HG02885 (cell line): ENCODE results near the gene ZBTB47.

Source experiments
- ATAC-seq: cut with Tn5 transposase; IDR thresholded peaks from one replicate; pipeline ENCODE4 v1.9.1; 2021; ENCODE audit warnings: mild to moderate bottlenecking; ENCODE audit not compliant: unreplicated experiment, poor library complexity

Gene ZBTB47

GRCh38 chr3:42663581-42664437, 10.3 kb downstream of the ZBTB47 start:
- no peak for ATAC-seq

- ATAC-seq: no peak
Observed at GRCh38 chr3:42664438-42664803, 10.9 kb downstream of the ZBTB47 start.

GRCh38 chr3:42665050-42665878, 11.8 kb downstream of the ZBTB47 start:
- no peak for ATAC-seq

GRCh38 chr3:42666022-42666421, 12.5 kb downstream of the ZBTB47 start:
- ATAC-seq: no peak

GRCh38 chr3:42666577-42666998, 13.1 kb downstream of the ZBTB47 start:
- ATAC-seq: no peak

GRCh38 chr3:42667096-42667522, 13.6 kb downstream of the ZBTB47 start:
- ATAC-seq: no peak

- no peak for ATAC-seq
Observed at GRCh38 chr3:42667523-42668412, 14.3 kb downstream of the ZBTB47 start.

GRCh38 chr3:42668413-42668760, 14.9 kb downstream of the ZBTB47 start:
- no peak for ATAC-seq

GRCh38 chr3:42668793-42669217, 15.3 kb downstream of the ZBTB47 start:
- ATAC-seq: no peak

GRCh38 chr3:42670051-42670576, 16.6 kb downstream of the ZBTB47 start:
- ATAC-seq: no peak

GRCh38 chr3:42670670-42671069, 17.2 kb downstream of the ZBTB47 start:
- ATAC-seq: no peak

GRCh38 chr3:42672515-42672914, 19.0 kb downstream of the ZBTB47 start:
- no peak for ATAC-seq

- no peak for ATAC-seq
Observed at GRCh38 chr3:42673082-42673481, 19.6 kb downstream of the ZBTB47 start.

- ATAC-seq: no peak
Observed at GRCh38 chr3:42674146-42674545, 20.6 kb downstream of the ZBTB47 start.

GRCh38 chr3:42675909-42676308, 22.4 kb downstream of the ZBTB47 start:
- no peak for ATAC-seq

- no peak for ATAC-seq
Observed at GRCh38 chr3:42678447-42678846, 24.9 kb downstream of the ZBTB47 start.

- no peak for ATAC-seq
Observed at GRCh38 chr3:42680271-42680670, 26.8 kb downstream of the ZBTB47 start.

GRCh38 chr3:42680806-42681205, 27.3 kb downstream of the ZBTB47 start:
- ATAC-seq: no peak

GRCh38 chr3:42681361-42682038, 28.0 kb downstream of the ZBTB47 start:
- no peak for ATAC-seq
